NCI-H187 treated with DMSO at 0.1 percent for 48 hours (cell line): ENCODE results near the gene SLC24A4.

Source experiments
- DNase-seq: peaks from one replicate; lab custom pipeline; 2025; lab: John Stamatoyannopoulos, UW

The SLC24A4 gene

GRCh38 chr14:92546347-92547053 is 223.5 kb downstream of the SLC24A4 start:
- DNase-seq = no peak

DNA sequence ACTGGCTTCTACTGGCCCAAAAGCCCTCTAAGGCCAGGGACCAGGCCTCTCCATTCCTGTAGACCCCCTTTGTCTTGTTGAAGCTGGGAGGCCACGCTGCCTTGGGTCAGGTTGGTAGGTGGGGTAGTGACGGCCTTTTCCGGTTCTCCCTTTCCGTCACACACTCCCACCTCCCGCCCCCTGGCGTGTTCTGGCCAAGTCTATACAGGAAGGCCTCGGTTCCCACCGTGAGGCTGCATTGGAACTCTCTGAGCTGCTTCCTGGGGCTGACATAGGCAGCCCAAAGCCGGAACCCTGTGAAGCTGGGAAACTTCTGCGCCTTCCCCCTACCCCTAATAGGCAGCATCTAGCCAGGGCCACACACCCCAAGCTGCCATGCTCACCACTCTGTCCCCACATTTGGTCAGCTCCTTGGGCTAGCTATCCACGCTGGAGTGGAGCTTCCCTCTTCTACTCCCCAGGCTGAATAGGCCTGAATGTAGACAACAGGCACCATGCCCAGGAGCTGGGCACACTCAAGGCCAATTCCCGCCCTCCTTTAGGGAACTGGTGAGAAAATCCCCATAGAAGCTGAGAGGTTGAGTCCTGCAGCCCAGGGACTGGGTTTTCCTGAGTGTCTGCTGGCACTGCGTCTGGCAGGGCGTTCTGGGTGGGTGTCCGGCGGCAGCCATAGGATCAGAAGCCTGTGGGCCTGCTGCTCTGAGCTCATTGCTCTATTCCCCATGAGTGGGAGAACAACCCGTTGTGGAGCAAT is 226.3 kb downstream of the SLC24A4 start:
- no peak for DNase-seq

DNA sequence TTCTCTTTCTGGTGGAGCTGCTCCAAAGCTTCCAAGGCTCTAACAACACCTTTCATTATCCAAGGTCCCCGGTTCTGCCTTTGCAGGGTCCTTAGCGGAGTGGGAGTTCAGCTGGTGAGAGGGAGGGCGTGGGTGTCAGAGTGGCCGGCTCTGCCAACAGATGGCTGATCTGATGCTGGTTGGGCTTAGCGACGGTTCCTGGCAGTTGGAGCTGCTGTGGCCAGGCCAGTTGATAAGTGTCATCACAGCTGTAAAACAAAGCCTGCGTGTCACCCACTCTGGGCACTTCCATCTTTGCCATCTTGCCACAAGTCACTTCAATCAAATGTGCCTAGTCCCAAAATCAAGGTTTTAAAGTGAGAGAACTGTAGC is 226.9 kb downstream of the SLC24A4 start:
- no peak for DNase-seq
